Measurements from ENCODE around the gene ADCY4. TPM values are rescaled to one million over a fixed set of nuclear protein-coding genes. Genes with fewer than 3 reads are reported as not detected.
"Not testable (repeated sequence)": the region's sequence is repeated elsewhere in the genome, so short reads cannot be mapped to it uniquely, and the experiment has no call there.

ADCY4 gene
- 0.40 TPM in 1 of 2 replicates, not detected in the other for total RNA-seq (2014; rRNA removed; shearing (Covaris generic))
- 0.08 TPM in 1 of 2 replicates, not detected in the other for polyA plus RNA-seq (2014; cell fraction: nucleus; rRNA removed)

DNA sequence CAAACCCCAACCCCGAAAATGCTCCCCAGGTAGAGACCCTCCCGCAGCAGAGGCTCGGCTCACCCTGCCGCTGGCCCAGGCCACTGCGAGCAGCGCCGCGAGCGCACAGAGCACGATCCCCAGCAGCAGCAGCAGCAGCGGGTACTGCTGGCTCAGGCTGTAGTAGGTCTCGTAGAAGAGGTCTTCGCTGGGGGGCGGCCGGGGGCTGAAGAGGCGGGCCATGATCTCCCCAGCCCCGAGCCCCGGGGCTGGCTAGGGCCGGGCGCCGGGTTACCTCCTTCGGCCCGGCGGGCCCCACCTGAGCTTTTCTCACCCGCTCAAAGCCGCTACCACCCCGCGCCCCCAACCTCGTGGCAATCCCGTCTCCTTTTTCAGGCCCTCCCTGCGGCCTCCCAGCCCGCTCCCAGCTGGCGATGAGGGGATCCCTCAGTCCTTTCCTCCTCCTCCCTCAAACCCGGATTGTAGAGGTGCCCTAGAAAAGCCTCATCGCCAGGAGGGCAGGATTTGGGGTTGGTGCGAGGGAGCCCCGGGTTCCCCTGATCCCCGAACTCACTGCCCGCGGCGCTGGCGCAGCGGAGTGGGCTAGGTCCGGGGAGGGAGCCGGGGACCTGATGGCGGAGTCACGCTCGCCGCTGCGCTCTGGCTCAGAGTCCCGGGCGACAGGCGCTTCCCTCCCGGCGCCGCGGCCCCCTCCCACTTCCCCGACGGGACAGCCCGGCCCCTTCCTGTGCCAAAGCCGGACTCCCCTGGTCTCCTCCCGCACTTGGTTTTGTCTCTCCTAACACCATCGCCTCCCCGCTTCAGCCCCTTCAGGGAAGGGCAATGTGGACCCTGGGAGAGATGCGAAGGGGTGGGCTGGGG, at the start of gene ADCY4:
Gene ADCY4 (minus strand): TSS at position 641 of the 861 bp plus-strand sequence. CDS start 419 bp downstream, at position 222.
- no peak for DNase-seq (ENCODE audit: extremely low read depth, low read depth)

- no peak for DNase-seq (ENCODE audit: extremely low read depth, low read depth)
Measured at GRCh38 chr14:24384169-24384568, 49.3 kb upstream of the ADCY4 start.

DNA sequence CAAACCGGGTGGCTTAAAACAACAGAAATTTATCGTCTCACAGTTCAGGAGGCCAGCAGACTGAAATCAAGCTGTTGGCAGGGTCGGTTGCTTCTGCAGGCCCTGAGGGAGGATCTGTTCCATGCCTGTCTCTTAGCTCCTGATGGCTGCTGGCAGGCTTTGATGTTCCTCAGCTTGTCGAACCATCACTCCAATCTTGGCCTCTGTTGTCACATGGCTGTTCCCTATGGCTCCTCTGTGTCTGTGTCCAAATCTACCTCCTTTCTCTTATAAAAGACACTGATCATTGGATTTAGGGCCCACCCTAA, 47.1 kb upstream of the ADCY4 start:
- DNase-seq (ENCODE audit: extremely low read depth, low read depth) = no peak

- DNase-seq (ENCODE audit: extremely low read depth, low read depth) = no peak
Measured at GRCh38 chr14:24381363-24382063, 46.6 kb upstream of the ADCY4 start.

DNA sequence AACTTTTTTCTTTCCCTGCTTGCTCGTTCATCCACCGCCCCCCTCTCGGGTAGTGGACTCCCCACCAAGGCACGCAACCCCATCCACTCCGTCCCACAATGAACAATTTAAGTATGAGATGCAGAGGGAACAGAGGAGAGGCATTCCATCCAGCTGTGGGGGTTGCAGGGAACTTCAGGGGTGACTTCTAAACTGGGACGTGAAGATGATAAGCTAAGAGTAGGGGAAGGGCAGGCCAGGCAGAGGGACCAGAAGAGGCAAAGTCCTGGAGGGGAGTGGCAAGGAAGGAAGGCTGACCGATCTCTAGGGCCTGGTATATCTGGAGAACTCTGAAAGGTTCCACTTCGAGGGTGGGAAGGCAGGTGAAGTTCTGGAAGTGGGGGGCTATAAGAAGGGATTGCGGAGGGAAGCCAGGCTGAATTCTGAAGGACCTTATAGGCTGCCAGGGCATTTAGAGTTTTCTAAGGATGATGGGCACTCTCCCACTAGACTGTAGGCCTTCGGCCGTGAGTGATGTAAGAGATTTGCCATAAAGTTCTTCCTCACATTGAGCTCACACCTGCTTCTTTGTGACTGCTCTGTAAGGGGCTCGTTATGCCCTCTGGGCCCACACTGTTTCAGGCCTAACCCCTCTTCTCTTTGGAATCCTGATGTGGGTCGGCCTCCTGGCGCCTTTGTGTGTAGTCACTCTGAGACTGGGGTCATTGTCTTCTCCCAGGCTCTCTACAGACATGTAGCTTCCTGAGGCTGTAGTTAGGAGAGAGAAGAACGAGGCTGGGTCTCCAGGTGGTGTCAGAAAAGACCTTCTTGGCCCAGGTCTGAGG, 45.2 kb upstream of the ADCY4 start:
- no peak for DNase-seq (ENCODE audit: extremely low read depth, low read depth)

DNA sequence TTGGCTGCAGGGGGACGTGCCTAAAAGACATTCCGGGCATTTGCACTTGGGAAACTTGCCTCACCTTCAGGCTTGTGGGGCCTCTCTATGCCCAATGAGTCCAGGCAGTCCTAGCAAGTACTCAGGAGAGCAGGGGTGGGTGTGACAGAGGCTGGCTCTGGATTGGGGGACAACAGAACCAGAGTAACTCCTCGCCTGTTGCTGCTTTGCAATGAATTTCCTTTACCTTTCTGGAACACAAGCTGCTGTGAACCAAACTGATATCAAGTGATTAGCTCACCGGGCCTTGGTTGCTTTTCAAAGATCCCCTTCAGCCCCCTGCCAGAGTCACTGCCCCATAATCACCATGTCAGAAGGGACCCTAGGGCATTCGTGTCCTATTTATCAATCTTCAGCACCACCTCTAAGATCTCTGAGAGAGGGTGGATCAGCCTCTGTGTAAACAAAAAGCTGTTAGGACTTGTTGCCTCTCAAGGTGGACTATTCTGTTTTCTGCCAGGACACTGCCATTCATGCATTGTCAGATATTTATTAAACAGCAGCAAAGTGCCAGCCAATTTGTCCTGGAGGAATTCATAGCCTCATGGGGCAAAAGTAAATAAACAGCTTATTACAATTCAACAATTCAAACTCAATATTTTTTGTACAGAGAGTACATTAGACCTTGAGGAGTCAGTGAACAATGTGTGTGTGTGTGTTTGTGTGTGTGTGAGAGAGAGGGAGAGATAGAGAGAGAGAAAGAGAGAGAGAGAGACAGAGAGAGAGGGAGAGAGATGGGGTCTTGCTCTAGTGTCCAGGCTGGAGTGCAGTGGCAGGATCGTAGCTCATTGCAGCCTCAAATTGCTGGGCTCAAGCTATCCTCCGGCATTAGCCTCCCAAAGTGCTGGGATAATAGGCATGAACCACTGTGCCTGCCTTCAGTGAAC, 44.4 kb upstream of the ADCY4 start:
- DNase-seq (ENCODE audit: extremely low read depth, low read depth) = no peak

GRCh38 chr14:24378327-24378726, 43.5 kb upstream of the ADCY4 start:
- no peak for DNase-seq (ENCODE audit: extremely low read depth, low read depth)

DNA sequence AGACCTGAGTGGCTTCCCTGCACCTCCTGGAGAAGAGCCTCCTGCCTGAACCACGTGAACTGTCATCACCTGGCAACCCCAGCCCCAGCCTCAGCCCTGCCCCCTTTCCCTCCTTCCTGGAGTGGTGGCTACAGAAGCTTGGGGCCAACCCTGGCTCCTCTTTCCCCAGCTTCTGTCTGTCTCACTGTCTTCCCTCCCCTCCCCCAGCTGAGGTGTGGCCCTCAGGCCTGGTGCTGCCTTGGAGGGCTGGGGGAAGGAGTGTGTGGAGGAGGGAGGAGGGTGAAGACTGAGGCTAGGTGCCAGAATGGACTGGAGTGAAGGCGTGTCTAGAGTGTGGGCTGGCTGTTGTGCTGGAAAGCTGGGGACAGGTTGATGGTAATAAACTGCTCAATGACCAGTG, 42.8 kb upstream of the ADCY4 start:
- no peak for DNase-seq (ENCODE audit: extremely low read depth, low read depth)

DNA sequence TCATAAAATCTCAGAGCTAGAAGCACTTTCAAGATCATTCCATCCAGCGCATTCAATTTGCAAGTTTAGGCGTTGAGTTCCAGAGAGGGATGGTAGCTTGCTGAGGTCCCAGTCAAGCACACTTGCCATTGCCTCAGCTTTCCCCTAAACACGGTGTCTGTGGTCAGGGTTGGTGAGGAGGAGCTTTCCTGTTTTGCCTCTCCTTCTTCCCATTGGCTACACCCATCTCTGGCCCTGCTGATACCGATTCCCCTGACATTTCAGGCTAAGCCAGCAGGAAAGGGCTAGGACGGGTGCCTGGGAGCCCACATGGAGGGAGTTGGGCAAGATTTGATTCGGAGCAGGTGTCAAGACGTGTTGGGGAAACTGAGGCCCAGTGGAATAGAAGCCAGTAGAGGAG, 42.3 kb upstream of the ADCY4 start:
- no peak for DNase-seq (ENCODE audit: extremely low read depth, low read depth)

DNA sequence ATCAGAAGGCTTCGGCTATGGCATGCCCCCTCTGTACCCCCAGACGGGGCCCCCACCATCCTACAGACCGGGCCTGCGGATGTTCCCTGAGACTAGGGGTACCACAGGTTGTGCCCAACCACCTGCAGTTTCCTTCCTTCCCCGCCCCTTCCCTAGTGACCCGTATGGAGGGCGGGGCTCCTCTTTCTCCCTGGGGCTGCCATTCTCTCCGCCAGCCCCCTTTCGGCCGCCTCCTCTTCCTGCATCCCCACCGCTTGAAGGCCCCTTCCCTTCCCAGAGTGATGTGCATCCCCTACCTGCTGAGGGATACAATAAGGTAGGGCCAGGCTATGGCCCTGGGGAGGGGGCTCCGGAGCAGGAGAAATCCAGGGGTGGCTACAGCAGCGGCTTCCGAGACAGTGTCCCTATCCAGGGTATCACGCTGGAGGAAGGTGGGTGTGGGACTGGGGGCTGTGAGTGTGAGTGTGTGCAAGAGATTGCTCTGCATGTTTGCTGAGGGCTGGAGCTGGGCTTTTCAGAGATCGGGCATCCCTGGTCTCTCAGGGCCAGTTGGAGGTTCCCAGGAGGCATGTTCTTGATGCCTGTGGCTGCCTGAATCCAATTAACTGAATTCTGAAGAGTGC, 41.7 kb upstream of the ADCY4 start:
- no peak for DNase-seq (ENCODE audit: extremely low read depth, low read depth)

- no peak for DNase-seq (ENCODE audit: extremely low read depth, low read depth)
Measured at GRCh38 chr14:24372701-24373416, 38.0 kb upstream of the ADCY4 start.

DNA sequence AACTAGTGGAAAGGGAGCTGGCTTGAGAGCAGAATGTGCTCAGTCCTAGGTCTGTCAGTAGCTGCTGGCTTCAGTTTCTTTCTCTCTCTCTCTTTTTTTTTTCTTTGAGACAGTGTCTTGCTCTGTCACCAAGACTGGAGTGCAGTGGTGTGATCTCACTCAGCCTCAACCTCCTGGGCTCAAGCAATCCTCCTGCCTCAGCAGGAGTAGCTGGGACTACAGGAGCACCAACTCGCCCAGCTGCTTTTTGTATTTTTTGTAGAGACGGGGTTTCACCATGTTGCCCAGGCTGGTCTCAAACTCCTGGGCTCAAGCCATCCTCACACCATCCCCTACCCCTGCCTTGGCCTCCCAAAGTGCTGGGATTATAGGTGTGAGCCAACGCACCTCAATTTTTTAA, 36.7 kb upstream of the ADCY4 start:
- DNase-seq (ENCODE audit: extremely low read depth, low read depth) = not testable (repeated sequence)

- no peak for DNase-seq (ENCODE audit: extremely low read depth, low read depth)
Measured at GRCh38 chr14:24370748-24371147, 35.9 kb upstream of the ADCY4 start.

DNA sequence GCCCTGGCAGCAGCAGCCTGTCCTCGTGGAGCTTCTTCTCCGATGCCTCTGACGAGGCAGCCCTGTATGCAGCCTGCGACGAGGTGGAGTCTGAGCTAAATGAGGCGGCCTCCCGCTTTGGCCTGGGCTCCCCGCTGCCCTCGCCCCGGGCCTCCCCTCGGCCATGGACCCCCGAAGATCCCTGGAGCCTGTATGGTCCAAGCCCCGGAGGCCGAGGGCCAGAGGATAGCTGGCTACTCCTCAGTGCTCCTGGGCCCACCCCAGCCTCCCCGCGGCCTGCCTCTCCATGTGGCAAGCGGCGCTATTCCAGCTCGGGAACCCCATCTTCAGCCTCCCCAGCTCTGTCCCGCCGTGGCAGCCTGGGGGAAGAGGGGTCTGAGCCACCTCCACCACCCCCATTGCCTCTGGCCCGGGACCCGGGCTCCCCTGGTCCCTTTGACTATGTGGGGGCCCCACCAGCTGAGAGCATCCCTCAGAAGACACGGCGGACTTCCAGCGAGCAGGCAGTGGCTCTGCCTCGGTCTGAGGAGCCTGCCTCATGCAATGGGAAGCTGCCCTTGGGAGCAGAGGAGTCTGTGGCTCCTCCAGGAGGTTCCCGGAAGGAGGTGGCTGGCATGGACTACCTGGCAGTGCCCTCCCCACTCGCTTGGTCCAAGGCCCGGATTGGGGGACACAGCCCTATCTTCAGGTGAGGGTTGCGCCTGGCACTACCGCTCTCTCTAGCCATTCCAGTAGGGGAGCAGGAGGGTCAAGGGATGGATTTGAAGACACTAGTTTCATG, 35.2 kb upstream of the ADCY4 start:
- DNase-seq (ENCODE audit: extremely low read depth, low read depth) = no peak

GRCh38 chr14:24369463-24369862, 34.6 kb upstream of the ADCY4 start:
- DNase-seq (ENCODE audit: extremely low read depth, low read depth) = no peak

GRCh38 chr14:24368562-24369252, 33.8 kb upstream of the ADCY4 start:
- DNase-seq (ENCODE audit: extremely low read depth, low read depth) = no peak

DNA sequence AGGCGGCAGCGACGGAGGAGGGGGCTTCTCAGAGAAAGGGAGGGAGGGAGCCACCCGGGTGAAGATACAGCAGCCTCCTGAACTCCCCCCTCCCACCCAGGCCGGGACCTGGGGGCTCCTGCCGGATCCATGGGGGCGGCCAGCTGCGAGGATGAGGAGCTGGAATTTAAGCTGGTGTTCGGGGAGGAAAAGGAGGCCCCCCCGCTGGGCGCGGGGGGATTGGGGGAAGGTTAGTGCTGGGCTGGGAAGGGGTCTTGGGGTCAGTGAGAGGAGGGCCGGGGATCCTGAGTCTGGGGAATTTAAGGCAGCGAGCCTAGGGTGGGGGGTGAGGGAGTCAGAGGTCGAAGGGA, 33.3 kb upstream of the ADCY4 start:
- DNase-seq (ENCODE audit: extremely low read depth, low read depth) = no peak
